ENCODE results near the gene CDK5RAP3. TPM values are rescaled to one million over a fixed set of nuclear protein-coding genes. Genes with fewer than 3 reads are reported as not detected.

Gene CDK5RAP3
- total RNA-seq, 1 donor from 2014 or later, result 148 TPM

GRCh38 chr17:47994724-47995123 lies 23.8 kb downstream of the CDK5RAP3 start:
- no peak overlapping the region for H3K4me3 Mint-ChIP-seq (ENCODE audit: unreplicated experiment)
- H3K9me3 Mint-ChIP-seq (ENCODE audit: unreplicated experiment), result no peaks in the 10 kb centered on the region
- no peak for DNase-seq (ENCODE audit: extremely low spot score, unreplicated experiment)
- H3K27ac Mint-ChIP-seq (ENCODE audit: unreplicated experiment), result no peak overlapping the region
- peaks cover 6% of the 10 kb centered on the region for H3K27me3 Mint-ChIP-seq (ENCODE audit: unreplicated experiment)
- TF ChIP-seq, protein P1, sequence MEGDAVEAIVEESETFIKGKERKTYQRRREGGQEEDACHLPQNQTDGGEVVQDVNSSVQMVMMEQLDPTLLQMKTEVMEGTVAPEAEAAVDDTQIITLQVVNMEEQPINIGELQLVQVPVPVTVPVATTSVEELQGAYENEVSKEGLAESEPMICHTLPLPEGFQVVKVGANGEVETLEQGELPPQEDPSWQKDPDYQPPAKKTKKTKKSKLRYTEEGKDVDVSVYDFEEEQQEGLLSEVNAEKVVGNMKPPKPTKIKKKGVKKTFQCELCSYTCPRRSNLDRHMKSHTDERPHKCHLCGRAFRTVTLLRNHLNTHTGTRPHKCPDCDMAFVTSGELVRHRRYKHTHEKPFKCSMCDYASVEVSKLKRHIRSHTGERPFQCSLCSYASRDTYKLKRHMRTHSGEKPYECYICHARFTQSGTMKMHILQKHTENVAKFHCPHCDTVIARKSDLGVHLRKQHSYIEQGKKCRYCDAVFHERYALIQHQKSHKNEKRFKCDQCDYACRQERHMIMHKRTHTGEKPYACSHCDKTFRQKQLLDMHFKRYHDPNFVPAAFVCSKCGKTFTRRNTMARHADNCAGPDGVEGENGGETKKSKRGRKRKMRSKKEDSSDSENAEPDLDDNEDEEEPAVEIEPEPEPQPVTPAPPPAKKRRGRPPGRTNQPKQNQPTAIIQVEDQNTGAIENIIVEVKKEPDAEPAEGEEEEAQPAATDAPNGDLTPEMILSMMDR (IDR thresholded peaks at IDR 0.05), result no peak
- H3K4me1 Mint-ChIP-seq (ENCODE audit: unreplicated experiment), result no peaks in the 10 kb centered on the region
- H3K36me3 Mint-ChIP-seq (ENCODE audit: unreplicated experiment), result no peaks in the 10 kb centered on the region

DNA sequence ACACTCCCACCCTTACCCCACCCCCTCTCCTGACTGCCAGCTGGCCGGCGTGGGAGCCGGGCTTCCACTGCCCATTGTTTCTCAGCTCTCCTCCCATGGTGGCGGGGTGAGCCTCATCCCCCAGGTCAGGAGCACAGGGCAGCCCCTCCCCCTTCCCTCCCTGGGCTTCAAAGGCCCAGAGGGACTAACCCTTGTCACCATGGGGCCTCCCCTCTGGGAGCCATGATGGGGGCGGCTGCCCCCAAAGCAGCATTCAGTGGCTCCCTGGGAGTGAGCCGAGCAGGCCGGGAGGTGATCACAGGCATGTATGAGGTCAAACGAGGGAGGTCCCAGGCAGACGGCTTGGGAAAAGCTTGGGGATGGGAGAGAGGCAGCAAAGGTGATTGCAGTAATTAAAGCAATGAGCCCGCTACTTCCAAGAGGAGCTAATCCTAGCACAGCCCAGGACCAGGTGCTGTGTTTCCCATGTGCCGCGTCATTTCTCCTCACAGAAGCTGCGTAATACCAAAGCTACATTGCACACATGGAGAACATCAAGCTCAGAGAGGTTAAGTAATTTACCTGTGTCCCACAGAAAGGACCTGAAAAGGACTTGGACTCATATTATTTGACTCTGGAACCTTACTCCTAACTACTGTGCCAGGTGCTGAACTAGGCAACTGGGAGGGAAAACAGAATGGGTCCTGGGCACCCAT lies 24.5 kb downstream of the CDK5RAP3 start:
- H3K27ac Mint-ChIP-seq (ENCODE audit: unreplicated experiment), result no peak overlapping the region

DNA sequence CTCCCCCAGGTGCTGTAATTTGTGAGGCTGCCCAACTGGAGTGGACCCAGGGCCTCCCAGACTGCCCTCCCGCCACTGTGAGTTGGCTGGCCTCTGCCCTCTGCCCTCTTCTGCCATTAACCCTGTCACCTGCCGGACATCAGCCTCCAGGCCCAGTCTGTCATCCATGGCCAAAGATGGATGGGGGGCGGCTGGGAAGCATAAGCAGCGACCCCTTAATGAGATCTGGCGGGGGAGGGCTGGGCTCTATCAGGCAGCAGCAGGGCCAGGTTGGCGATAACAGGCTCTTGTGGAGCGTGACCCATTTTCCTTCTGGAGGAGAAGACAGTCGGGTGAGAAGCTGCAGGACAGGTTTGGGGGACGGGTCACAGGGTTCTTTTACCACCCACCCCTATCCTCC lies 25.3 kb downstream of the CDK5RAP3 start:
- TF ChIP-seq, protein P1 (IDR thresholded peaks at IDR 0.05), result no peak
- H3K9me3 Mint-ChIP-seq (ENCODE audit: unreplicated experiment), result no peaks in the 10 kb centered on the region
- H3K27me3 Mint-ChIP-seq (ENCODE audit: unreplicated experiment), result peaks cover 6% of the 10 kb centered on the region
- H3K4me1 Mint-ChIP-seq (ENCODE audit: unreplicated experiment), result no peaks in the 10 kb centered on the region
- DNase-seq (ENCODE audit: extremely low spot score, unreplicated experiment), result no peak
- H3K36me3 Mint-ChIP-seq (ENCODE audit: unreplicated experiment), result no peaks in the 10 kb centered on the region
- no peak overlapping the region for H3K27ac Mint-ChIP-seq (ENCODE audit: unreplicated experiment)
- H3K4me3 Mint-ChIP-seq (ENCODE audit: unreplicated experiment), result no peak overlapping the region

More for the DNA sequence above, 24.5 kb downstream of the CDK5RAP3 start:
- Mint-ChIP-seq H3K27me3 (ENCODE audit: unreplicated experiment) (peaks cover 6% of the 10 kb centered on the region), H3K9me3 (ENCODE audit: unreplicated experiment) (no peaks in the 10 kb centered on the region), H3K36me3 (ENCODE audit: unreplicated experiment) (no peaks in the 10 kb centered on the region), H3K4me1 (ENCODE audit: unreplicated experiment) (no peaks in the 10 kb centered on the region), H3K4me3 (ENCODE audit: unreplicated experiment) (no peak overlapping the region)
- no peak for DNase-seq (ENCODE audit: extremely low spot score, unreplicated experiment)
- TF ChIP-seq, protein P1 (IDR thresholded peaks at IDR 0.05), result no peak

- Mint-ChIP-seq H3K27me3 (ENCODE audit: unreplicated experiment) (peaks cover 4% of the 10 kb centered on the region), H3K4me1 (ENCODE audit: unreplicated experiment) (peaks cover 5% of the 10 kb centered on the region), H3K36me3 (ENCODE audit: unreplicated experiment) (no peaks in the 10 kb centered on the region), H3K27ac (ENCODE audit: unreplicated experiment) (no peak overlapping the region), H3K9me3 (ENCODE audit: unreplicated experiment) (no peaks in the 10 kb centered on the region), H3K4me3 (ENCODE audit: unreplicated experiment) (no peak overlapping the region)
- no peak for DNase-seq (ENCODE audit: extremely low spot score, unreplicated experiment)
- TF ChIP-seq, protein P1 (IDR thresholded peaks at IDR 0.05), result no peak
These were observed 26.7 kb downstream of the CDK5RAP3 start for GRCh38 chr17:47997586-47997985.

DNA sequence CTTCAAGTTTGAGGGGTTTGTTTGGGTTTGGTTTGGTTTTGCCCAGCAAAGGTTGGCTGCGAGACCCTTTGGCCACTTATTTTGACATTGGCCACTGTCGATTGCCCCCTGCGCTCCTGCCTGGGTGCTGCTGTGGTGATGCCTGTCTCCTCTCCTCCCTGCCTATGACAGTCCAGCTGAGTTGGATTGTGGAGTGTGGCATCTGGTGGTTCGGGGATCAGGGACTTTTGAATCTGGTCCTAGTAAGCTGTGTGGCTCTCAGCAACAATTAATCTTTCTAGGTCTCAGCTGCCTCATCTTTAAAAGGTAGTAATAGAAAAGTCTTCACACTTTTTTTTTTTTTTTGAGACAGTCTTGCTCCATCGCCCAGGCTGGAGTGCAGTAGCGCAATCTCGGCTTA lies 27.1 kb downstream of the CDK5RAP3 start:
- Mint-ChIP-seq H3K4me1 (ENCODE audit: unreplicated experiment) (peaks cover 10% of the 10 kb centered on the region), H3K27me3 (ENCODE audit: unreplicated experiment) (peaks cover 4% of the 10 kb centered on the region), H3K4me3 (ENCODE audit: unreplicated experiment) (no peak overlapping the region), H3K9me3 (ENCODE audit: unreplicated experiment) (no peaks in the 10 kb centered on the region), H3K36me3 (ENCODE audit: unreplicated experiment) (no peaks in the 10 kb centered on the region), H3K27ac (ENCODE audit: unreplicated experiment) (no peak overlapping the region)
- DNase-seq (ENCODE audit: extremely low spot score, unreplicated experiment), result no peak
- TF ChIP-seq, protein P1 (IDR thresholded peaks at IDR 0.05), result no peak
